Measurements from ENCODE around the gene HSP90B1.
A peak's percentile ranks its signal among the peaks of the same experiment; 100 is the strongest.

HSP90B1 gene

DNA sequence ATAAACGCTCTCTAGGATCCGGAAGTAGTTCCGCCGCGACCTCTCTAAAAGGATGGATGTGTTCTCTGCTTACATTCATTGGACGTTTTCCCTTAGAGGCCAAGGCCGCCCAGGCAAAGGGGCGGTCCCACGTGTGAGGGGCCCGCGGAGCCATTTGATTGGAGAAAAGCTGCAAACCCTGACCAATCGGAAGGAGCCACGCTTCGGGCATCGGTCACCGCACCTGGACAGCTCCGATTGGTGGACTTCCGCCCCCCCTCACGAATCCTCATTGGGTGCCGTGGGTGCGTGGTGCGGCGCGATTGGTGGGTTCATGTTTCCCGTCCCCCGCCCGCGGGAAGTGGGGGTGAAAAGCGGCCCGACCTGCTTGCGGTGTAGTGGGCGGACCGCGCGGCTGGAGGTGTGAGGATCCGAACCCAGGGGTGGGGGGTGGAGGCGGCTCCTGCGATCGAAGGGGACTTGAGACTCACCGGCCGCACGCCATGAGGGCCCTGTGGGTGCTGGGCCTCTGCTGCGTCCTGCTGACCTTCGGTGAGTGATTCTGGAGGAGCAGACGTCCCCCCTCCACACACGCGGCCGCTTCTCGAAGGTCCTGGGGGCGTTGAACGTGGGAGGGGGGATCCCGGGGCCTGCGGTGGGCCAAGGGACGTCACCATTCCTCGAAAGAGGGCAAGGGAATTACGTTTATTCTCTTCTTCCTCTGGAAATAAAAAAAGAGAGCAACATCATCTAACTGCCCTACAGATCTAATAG lies at the start of gene HSP90B1:
Gene HSP90B1, plus strand, starts transcription at position 377 of the 753 bp plus-strand sequence. Its CDS starts 106 bp downstream, at position 483.
- peak; percentile 99 for DNase-seq

DNA sequence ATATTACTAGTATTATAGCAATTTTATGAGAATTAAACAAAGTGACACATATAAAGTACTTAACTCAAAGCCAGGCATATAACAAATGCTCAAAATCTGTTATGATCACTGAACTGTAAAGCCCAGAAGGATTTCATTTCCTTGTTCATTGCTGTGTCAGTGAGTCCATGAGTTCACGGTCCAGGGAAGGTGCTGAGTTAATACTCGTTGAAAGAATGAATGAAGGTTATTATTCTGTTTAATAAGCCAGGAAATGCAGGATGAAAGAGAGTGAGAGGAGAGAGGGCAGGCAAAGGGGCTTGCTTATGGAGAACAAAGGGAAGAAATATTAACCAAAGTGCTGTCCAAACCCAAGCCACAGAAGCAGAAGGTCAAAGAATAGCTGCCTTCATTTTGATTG lies 48.9 kb upstream of the HSP90B1 start:
- DNase-seq: peak; percentile 66

DNA sequence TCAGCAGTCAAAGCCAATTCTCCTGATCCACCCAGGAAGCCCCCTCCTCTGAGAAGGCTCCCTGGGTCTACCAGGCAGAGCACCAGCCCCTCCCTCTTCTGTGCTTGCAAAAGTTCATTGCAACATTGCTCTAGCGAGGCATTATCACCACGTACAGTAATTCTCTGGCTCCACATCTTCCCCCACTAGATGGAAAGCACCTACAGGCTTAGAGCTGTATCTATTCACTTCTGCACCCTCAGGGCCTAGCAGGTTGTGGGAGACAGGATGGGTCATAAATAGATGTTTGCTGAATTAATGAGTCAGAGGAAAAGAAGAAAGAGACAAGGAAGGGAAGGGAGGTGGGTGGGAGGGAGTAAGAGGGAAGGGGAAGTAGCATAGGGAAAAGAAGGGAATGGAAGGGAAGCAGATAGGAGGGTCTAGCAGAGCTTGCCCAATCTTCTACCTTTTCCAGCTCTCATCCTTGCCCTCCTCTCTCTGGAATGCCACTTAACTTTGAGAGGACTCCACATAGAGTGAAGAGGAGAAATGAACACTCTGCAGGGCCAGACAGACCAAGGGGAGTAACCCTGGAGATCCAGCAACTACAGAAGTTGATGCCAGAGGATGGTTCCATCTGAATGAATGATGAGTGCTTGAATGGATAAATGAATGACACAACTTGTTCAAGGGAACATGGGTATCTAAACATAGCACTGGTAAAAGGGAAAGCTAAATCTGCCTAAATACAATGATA lies 47.2 kb upstream of the HSP90B1 start:
- DNase-seq: no peak

- DNase-seq: no peak
Measured at GRCh38 chr12:103883908-103884307, 46.3 kb upstream of the HSP90B1 start.

- no peak for DNase-seq
Measured at GRCh38 chr12:103884316-103884715, 45.9 kb upstream of the HSP90B1 start.

- DNase-seq: no peak
Measured at GRCh38 chr12:103886195-103886797, 43.9 kb upstream of the HSP90B1 start.

DNA sequence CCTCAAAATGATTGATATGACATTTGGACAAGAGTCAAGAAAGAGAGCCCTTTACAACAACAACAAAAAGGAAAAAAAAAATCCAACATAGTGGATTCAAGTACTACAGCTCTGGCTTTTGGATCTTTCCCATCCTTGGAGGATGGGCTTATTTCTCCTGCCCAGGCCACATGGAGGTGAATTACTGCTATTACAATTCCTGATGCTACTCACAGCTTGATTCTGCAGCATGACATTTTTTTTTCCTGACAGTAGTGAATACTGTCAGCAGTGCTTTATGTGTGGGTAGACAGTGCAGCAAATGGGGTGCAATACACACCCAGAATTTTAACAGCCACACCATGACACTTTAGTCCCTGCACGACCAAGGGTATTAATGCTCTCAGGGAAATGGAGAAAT lies 42.5 kb upstream of the HSP90B1 start:
- DNase-seq: no peak

DNA sequence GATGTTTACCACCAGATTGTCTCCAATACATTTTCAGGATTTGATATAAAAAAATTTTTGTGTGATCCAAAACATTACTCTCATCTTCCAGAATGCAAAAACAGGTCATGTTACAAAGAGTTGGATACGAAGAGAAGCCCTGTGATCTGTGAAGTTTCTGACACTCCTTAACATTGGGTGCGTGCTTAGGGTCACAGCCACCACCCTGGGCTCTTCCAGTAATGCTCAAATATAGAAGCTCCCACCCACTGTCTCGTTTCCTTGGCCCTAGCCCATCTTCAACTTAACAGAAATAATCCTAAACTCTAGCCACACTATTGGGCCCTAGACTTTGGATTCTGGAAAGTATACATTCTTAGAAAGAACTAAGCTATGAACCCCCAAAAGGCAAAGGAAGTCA lies 32.9 kb upstream of the HSP90B1 start:
- DNase-seq: no peak

- DNase-seq: peak; percentile 36
Measured at GRCh38 chr12:103901518-103902173, 28.6 kb upstream of the HSP90B1 start.

DNA sequence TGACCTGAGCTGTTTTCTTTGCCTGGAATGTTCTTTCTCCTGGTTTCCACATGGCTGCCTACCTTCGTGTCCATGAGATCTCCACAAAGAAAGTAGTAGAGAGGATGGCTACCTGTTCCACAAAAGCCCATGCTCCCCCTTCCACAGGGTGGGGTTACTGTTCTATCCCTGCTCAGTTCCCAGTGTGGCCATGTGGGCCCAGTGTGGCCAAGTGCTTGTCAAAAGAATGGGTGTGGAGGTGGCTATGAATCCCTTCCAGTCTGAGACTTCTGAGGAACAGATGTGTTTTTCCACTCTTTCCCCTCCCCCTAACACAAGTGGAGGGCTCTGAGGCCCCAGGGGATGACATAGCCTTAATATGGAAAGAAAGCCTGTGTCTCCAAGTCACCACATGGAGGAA lies 26.2 kb upstream of the HSP90B1 start:
- no peak for DNase-seq

- DNase-seq: no peak
Measured at GRCh38 chr12:103905730-103906349, 24.4 kb upstream of the HSP90B1 start.

DNA sequence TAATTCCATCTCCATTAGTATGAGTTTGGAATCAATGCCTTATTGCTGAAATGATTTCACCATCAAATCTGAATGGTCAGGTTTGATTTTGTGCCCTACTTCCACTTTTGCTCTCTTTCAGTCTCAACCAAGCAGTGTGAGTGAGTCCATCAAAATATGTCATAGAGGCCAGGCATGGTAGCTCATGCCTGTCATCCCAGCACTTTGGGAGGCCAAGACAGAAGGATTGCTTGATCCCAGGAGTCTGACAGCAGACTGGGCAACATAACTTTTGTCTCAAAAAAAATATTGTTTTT lies 22.0 kb upstream of the HSP90B1 start:
- DNase-seq: no peak

DNA sequence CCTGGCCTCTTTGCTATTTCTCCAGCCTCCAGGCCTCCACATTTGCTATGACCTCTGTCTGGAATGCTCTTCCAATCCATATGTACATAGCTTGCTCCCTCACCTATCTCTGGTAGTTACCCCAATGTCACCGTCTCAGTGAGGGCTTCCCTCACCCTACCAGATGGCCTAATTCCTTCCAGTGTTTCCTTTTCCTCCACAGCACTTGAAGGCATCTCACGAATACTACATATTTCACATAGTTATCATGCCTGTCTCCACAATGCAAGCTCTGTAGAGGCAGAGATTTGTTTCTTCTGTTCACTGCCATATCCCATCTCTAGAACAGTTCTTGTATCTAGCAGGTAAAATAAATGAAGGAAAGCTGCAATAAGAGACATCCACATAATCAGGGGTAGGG lies 21.3 kb upstream of the HSP90B1 start:
- no peak for DNase-seq

- no peak for DNase-seq
Measured at GRCh38 chr12:103909811-103910210, 20.4 kb upstream of the HSP90B1 start.

DNA sequence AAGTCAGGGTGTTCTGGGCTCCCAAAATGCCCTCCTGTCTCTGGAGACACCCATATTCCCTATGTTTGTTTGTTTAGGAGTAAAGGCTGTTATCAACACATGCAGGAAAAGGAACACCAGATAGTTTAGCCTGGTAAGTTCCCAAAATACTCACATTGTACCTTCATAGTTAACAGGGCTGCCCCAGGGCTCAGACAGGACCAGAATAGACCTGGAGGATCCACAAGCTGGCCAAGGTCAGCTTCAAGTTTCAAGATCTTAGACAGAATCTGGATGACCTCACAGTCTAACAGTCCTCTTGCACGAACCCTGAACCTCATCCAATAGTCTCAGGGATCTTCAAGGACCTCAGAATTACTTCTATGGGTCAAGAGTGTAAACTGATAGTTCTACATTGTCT lies 18.1 kb upstream of the HSP90B1 start:
- DNase-seq: no peak

DNA sequence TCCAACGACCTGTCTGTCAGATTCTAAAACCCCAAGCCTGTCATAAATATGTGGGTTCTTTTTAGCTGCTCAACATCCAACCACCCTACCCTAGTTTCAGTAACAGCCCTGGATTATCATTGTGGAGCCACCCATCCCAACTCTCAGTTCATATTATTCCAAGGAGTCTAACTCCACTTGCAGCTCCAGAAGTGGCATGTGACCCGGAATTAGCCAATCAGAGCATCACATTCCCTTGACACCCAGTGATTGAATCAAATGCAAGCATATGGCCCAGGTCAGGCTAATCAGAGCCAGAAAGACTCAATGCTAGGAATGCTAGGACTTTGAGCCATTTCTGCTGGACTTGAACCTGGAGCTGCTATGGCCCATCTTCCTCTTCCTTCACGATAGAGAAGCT lies 17.1 kb upstream of the HSP90B1 start:
- DNase-seq: no peak

DNA sequence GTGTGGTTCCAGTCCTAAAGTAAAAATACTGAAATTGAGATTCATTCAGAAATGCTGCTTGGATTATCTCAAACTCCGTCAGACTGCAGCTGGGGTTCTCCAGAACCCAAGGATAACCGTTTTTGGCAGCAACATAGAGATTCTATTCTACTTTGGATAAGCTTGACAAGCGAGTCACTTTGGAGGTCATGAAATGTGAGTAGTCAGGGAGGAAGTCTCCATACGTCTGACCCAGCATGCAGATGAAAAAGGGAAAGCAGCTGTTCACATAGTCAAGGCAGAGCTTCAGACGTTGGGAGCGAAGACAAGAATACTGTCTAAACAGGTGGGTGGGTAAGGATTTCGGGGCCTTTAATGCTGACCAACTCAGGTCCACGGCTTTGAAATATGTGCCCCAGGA lies 14.9 kb upstream of the HSP90B1 start:
- no peak for DNase-seq

DNA sequence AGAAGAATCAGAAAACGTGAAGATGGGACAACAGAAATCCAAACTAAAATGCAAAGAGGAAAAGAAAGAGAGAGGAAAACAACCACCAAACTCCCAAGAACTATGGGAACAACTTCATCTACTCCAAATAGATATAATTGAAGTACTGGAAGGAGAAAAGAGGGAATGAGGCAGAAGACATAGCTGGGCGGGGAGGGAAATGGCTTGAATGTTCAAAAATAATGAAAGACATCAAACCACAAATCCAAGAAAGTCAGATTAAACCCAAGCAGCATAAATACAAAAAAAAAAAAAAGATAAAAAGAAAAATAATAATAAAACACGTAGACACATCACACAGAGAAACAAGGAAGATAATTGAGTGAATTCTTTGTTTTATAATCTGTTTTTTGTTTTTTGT lies 12.3 kb upstream of the HSP90B1 start:
- no peak for DNase-seq

- DNase-seq: no peak
Measured at GRCh38 chr12:103924761-103925641, 5.2 kb upstream of the HSP90B1 start.

- peak; percentile 35 for DNase-seq
Measured at GRCh38 chr12:103928682-103929045, 1.5 kb upstream of the HSP90B1 start.

GRCh38 chr12:103929046-103929783 lies 995 bp upstream of the HSP90B1 start:
- DNase-seq: peak; percentile 95

GRCh38 chr12:103929784-103930033 lies 501 bp upstream of the HSP90B1 start:
- DNase-seq: no peak

Measured in DMS79 treated with DMSO at 0.1 percent for 48 hours (cell line).